DND-41 (cell line): ENCODE results near the gene LGALS9C.
"Not testable (repeated sequence)": the region's sequence is repeated elsewhere in the genome, so short reads cannot be mapped to it uniquely, and the experiment has no call there.

Experiments
- EZH2 ChIP-seq: IDR thresholded peaks from 3 replicates; pipeline ENCODE4 v1.6.1; 2012; ENCODE audit warnings: borderline replicate concordance, low read depth, mild to moderate bottlenecking, moderate library complexity, low read length, inconsistent platforms; ENCODE audit not compliant: severe bottlenecking
- TF ChIP-seq, protein P1 (sequence below): IDR thresholded peaks from 2 replicates; pipeline ENCODE4 v1.5.1; 2012; ENCODE audit warnings: borderline replicate concordance, low read length, moderate library complexity, mild to moderate bottlenecking; ENCODE audit not compliant: poor library complexity, severe bottlenecking; ENCODE audit errors: extremely low read depth

DNA sequence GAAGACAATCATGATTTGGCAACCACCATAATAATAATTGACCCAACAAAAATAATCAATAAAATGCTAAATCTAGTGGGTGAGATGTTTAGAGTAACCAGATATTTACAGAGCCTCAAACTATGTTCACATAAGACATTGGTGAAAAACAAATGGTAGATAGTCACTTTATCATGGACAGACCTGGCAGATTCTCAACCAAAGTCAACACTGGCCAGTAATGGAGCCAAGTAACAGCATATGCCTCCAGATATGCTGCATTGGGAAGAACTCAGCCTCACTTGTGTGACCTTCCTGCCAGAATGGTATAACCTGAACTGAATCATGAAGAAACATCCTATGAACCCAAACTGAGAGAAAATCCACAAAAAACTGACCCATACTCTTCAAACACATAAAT is 53.8 kb downstream of the LGALS9C start:
- TF ChIP-seq, protein P1, sequence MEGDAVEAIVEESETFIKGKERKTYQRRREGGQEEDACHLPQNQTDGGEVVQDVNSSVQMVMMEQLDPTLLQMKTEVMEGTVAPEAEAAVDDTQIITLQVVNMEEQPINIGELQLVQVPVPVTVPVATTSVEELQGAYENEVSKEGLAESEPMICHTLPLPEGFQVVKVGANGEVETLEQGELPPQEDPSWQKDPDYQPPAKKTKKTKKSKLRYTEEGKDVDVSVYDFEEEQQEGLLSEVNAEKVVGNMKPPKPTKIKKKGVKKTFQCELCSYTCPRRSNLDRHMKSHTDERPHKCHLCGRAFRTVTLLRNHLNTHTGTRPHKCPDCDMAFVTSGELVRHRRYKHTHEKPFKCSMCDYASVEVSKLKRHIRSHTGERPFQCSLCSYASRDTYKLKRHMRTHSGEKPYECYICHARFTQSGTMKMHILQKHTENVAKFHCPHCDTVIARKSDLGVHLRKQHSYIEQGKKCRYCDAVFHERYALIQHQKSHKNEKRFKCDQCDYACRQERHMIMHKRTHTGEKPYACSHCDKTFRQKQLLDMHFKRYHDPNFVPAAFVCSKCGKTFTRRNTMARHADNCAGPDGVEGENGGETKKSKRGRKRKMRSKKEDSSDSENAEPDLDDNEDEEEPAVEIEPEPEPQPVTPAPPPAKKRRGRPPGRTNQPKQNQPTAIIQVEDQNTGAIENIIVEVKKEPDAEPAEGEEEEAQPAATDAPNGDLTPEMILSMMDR = not testable (repeated sequence)
- TF ChIP-seq EZH2 = not testable (repeated sequence)
